ENCODE measurements around the gene TAS2R7. TPM values are rescaled to one million over a fixed set of nuclear protein-coding genes. Genes with fewer than 3 reads are reported as not detected.

Gene TAS2R7
- total RNA-seq, 1 donor = not detected

- Histone ChIP-seq H3K27ac (ENCODE audit: low read depth, low read length) (no peak overlapping the region), H3K4me2 (ENCODE audit: insufficient read depth, low read length) (no peak overlapping the region), H3K27me3 (ENCODE audit: insufficient read depth, low read length) (no peaks in the 10 kb centered on the region), H4K20me1 (ENCODE audit: insufficient read depth, low read length) (no peaks in the 10 kb centered on the region), H3K79me2 (ENCODE audit: insufficient read depth, low read length) (no peaks in the 10 kb centered on the region), H2AFZ (ENCODE audit: low read length) (no peak overlapping the region), H3K36me3 (ENCODE audit: insufficient read depth, low read length) (no peaks in the 10 kb centered on the region), H3K9me3 (ENCODE audit: low read depth, low read length) (no peaks in the 10 kb centered on the region), H3K4me3 (ENCODE audit: insufficient read depth, low read length) (no peak overlapping the region), H3K4me1 (ENCODE audit: insufficient read depth, low read length) (no peaks in the 10 kb centered on the region)
- DNase-seq (ENCODE audit: insufficient read length, low spot score, missing footprints) = no peak
- no peak for TF ChIP-seq CTCF (IDR thresholded peaks at IDR 0.05; ENCODE audit: extremely low read depth, low read depth, low read length)
Observed at GRCh38 chr12:10824957-10825356, 22.5 kb upstream of the TAS2R7 start.

- Histone ChIP-seq H3K4me3 (ENCODE audit: insufficient read depth, low read length) (no peak overlapping the region), H2AFZ (ENCODE audit: low read length) (no peak overlapping the region), H3K27me3 (ENCODE audit: insufficient read depth, low read length) (no peaks in the 10 kb centered on the region), H3K36me3 (ENCODE audit: insufficient read depth, low read length) (no peaks in the 10 kb centered on the region), H3K4me1 (ENCODE audit: insufficient read depth, low read length) (no peaks in the 10 kb centered on the region), H3K9me3 (ENCODE audit: low read depth, low read length) (no peaks in the 10 kb centered on the region), H4K20me1 (ENCODE audit: insufficient read depth, low read length) (no peaks in the 10 kb centered on the region), H3K4me2 (ENCODE audit: insufficient read depth, low read length) (no peak overlapping the region), H3K27ac (ENCODE audit: low read depth, low read length) (no peak overlapping the region), H3K79me2 (ENCODE audit: insufficient read depth, low read length) (no peaks in the 10 kb centered on the region)
- no peak for TF ChIP-seq CTCF (IDR thresholded peaks at IDR 0.05; ENCODE audit: extremely low read depth, low read depth, low read length)
- DNase-seq (ENCODE audit: insufficient read length, low spot score, missing footprints) = no peak
Observed at GRCh38 chr12:10811883-10812536, 9.6 kb upstream of the TAS2R7 start.

DNA sequence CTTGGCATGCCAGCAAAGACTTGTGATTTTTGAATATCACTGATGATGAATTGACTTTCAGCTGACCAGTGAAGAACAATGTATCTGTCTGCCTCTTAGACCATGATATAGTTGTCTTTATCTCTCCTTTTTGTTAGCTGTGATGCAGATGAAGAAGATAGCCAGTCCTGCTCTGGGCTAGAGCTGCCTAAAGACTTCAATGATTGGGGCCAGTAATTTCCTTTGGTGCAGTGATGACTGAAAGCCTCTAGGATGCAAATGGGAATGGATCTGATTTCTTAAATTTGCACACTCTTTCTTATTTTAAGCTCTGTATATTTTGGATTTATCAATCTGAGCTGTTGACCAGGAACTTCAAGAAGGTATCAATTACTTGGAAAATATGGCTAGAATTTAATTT, 7.6 kb upstream of the TAS2R7 start, which contains the start of gene TAS2R9:
TSS of gene TAS2R9 (minus strand) at position 101 of the 400 bp plus-strand sequence. CDS start at position 8, 93 bp downstream.
- no peaks in the 10 kb centered on the region for H3K36me3 ChIP-seq (ENCODE audit: insufficient read depth, low read length)
- no peak for DNase-seq (ENCODE audit: insufficient read length, low spot score, missing footprints)
- H3K79me2 ChIP-seq (ENCODE audit: insufficient read depth, low read length) = no peaks in the 10 kb centered on the region
- no peak within 1 kb of the TSS for H2AFZ ChIP-seq (ENCODE audit: low read length)
- H3K27me3 ChIP-seq (ENCODE audit: insufficient read depth, low read length) = no peaks in the 10 kb centered on the region
- TF ChIP-seq CTCF (IDR thresholded peaks at IDR 0.05; ENCODE audit: extremely low read depth, low read depth, low read length) = no peak
- no peak within 1 kb of the TSS for H3K4me2 ChIP-seq (ENCODE audit: insufficient read depth, low read length)
- H3K4me3 ChIP-seq (ENCODE audit: insufficient read depth, low read length) = no peak within 1 kb of the TSS
- H3K27ac ChIP-seq (ENCODE audit: low read depth, low read length) = no peak within 1 kb of the TSS
- H3K9me3 ChIP-seq (ENCODE audit: low read depth, low read length) = no peaks in the 10 kb centered on the region
- H3K4me1 ChIP-seq (ENCODE audit: insufficient read depth, low read length) = no peaks in the 10 kb centered on the region
- no peaks in the 10 kb centered on the region for H4K20me1 ChIP-seq (ENCODE audit: insufficient read depth, low read length)

- no peaks in the 10 kb centered on the region for H3K36me3 ChIP-seq (ENCODE audit: insufficient read depth, low read length)
- no peak within 1 kb of the TSS for H3K4me2 ChIP-seq (ENCODE audit: insufficient read depth, low read length)
- no peaks in the 10 kb centered on the region for H4K20me1 ChIP-seq (ENCODE audit: insufficient read depth, low read length)
- no peak within 1 kb of the TSS for H2AFZ ChIP-seq (ENCODE audit: low read length)
- TF ChIP-seq CTCF (IDR thresholded peaks at IDR 0.05; ENCODE audit: extremely low read depth, low read depth, low read length) = no peak
- no peak within 1 kb of the TSS for H3K27ac ChIP-seq (ENCODE audit: low read depth, low read length)
- H3K79me2 ChIP-seq (ENCODE audit: insufficient read depth, low read length) = no peaks in the 10 kb centered on the region
- DNase-seq (ENCODE audit: insufficient read length, low spot score, missing footprints) = no peak
- no peak within 1 kb of the TSS for H3K4me3 ChIP-seq (ENCODE audit: insufficient read depth, low read length)
- no peaks in the 10 kb centered on the region for H3K27me3 ChIP-seq (ENCODE audit: insufficient read depth, low read length)
- H3K4me1 ChIP-seq (ENCODE audit: insufficient read depth, low read length) = no peaks in the 10 kb centered on the region
- no peaks in the 10 kb centered on the region for H3K9me3 ChIP-seq (ENCODE audit: low read depth, low read length)
Observed at GRCh38 chr12:10807186-10807585, 4.8 kb upstream of the TAS2R7 start, which contains the start of gene TAS2R8. TSS of gene TAS2R8 (minus strand) at chr12:10807286. CDS start at chr12:10806980, 306 bp downstream.

Data from osteoblast (primary cell).